Neural crest cell (in vitro differentiated cells): ENCODE results near the gene CARMIL3. TPM values are rescaled to one million over a fixed set of nuclear protein-coding genes. Genes with fewer than 3 reads are reported as not detected.
A peak's percentile ranks its signal among the peaks of the same experiment; 100 is the strongest.
"Not testable (repeated sequence)": the region's sequence is repeated elsewhere in the genome, so short reads cannot be mapped to it uniquely, and the experiment has no call there.

Experiments
- DNase-seq: peaks from one replicate; pipeline ENCODE4 v3.0.0; 2021; ENCODE audit warnings: low read depth, mixed read lengths, low spot score
- H3K27ac Mint-ChIP-seq: one replicate; pipeline ENCODE4 v1.8.0; 2021; ENCODE audit warnings: mild to moderate bottlenecking, mixed read lengths; ENCODE audit not compliant: unreplicated experiment
- H3K27me3 Mint-ChIP-seq: 2 replicates; pipeline ENCODE4 v1.8.0; 2021; ENCODE audit warnings: low read depth, mild to moderate bottlenecking, mixed read lengths
- H3K36me3 Mint-ChIP-seq: 2 replicates; pipeline ENCODE4 v1.8.0; 2021; ENCODE audit warnings: low read depth, mild to moderate bottlenecking, mixed read lengths
- H3K4me1 Mint-ChIP-seq: 2 replicates; pipeline ENCODE4 v1.8.0; 2021; ENCODE audit warnings: mixed read lengths
- H3K4me3 Mint-ChIP-seq: one replicate; pipeline ENCODE4 v1.8.0; 2021; ENCODE audit warnings: mild to moderate bottlenecking, mixed read lengths
- H3K9me3 Mint-ChIP-seq: 2 replicates; pipeline ENCODE4 v1.8.0; 2021; ENCODE audit warnings: mixed read lengths
- total RNA-seq: library from RNA; stranded (reverse); gene quantifications from 2 replicates; pipeline ENCODE4 v1.2.1, GENCODE V29; 2021
- TF ChIP-seq, protein P1 (sequence below): fragments of 200-600 bp; sonication (generic); conservative IDR thresholded peaks from 2 replicates; pipeline ENCODE4 v1.5.0; 2021; ENCODE audit warnings: antibody characterized with exemption, mild to moderate bottlenecking

The CARMIL3 gene
- total RNA-seq, 1 donor from 2014 or later, result 9.4 TPM

GRCh38 chr14:24038686-24039085 is 13.1 kb upstream of the CARMIL3 start:
- Mint-ChIP-seq H3K27ac (no peak overlapping the region), H3K4me3 (no peak overlapping the region), H3K27me3 (peaks cover 23% of the 10 kb centered on the region), H3K4me1 (peaks cover 7% of the 10 kb centered on the region), H3K9me3 (no peaks in the 10 kb centered on the region), H3K36me3 (no peaks in the 10 kb centered on the region)
- no peak for DNase-seq
- TF ChIP-seq, protein P1, sequence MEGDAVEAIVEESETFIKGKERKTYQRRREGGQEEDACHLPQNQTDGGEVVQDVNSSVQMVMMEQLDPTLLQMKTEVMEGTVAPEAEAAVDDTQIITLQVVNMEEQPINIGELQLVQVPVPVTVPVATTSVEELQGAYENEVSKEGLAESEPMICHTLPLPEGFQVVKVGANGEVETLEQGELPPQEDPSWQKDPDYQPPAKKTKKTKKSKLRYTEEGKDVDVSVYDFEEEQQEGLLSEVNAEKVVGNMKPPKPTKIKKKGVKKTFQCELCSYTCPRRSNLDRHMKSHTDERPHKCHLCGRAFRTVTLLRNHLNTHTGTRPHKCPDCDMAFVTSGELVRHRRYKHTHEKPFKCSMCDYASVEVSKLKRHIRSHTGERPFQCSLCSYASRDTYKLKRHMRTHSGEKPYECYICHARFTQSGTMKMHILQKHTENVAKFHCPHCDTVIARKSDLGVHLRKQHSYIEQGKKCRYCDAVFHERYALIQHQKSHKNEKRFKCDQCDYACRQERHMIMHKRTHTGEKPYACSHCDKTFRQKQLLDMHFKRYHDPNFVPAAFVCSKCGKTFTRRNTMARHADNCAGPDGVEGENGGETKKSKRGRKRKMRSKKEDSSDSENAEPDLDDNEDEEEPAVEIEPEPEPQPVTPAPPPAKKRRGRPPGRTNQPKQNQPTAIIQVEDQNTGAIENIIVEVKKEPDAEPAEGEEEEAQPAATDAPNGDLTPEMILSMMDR, result no peak

GRCh38 chr14:24040692-24041091 is 11.1 kb upstream of the CARMIL3 start:
- H3K27me3 Mint-ChIP-seq, result peaks cover 21% of the 10 kb centered on the region
- H3K4me1 Mint-ChIP-seq, result peaks cover 7% of the 10 kb centered on the region
- TF ChIP-seq, protein P1, result no peak
- DNase-seq, result no peak
- H3K9me3 Mint-ChIP-seq, result no peaks in the 10 kb centered on the region
- no peak overlapping the region for H3K4me3 Mint-ChIP-seq
- H3K36me3 Mint-ChIP-seq, result no peaks in the 10 kb centered on the region
- no peak overlapping the region for H3K27ac Mint-ChIP-seq

GRCh38 chr14:24042746-24043145 is 9.1 kb upstream of the CARMIL3 start:
- H3K36me3 Mint-ChIP-seq, result no peaks in the 10 kb centered on the region
- peaks cover 26% of the 10 kb centered on the region for H3K27me3 Mint-ChIP-seq
- H3K9me3 Mint-ChIP-seq, result no peaks in the 10 kb centered on the region
- TF ChIP-seq, protein P1, result no peak
- no peak for DNase-seq
- no peak overlapping the region for H3K27ac Mint-ChIP-seq
- H3K4me3 Mint-ChIP-seq, result no peak overlapping the region
- no peaks in the 10 kb centered on the region for H3K4me1 Mint-ChIP-seq

GRCh38 chr14:24049002-24049401 is 2.8 kb upstream of the CARMIL3 start:
- not testable (repeated sequence) for H3K9me3 Mint-ChIP-seq, H3K27ac Mint-ChIP-seq, DNase-seq, H3K4me3 Mint-ChIP-seq, H3K36me3 Mint-ChIP-seq
- peaks cover 31% of the 10 kb centered on the region for H3K27me3 Mint-ChIP-seq
- peaks cover 14% of the 10 kb centered on the region for H3K4me1 Mint-ChIP-seq

DNA sequence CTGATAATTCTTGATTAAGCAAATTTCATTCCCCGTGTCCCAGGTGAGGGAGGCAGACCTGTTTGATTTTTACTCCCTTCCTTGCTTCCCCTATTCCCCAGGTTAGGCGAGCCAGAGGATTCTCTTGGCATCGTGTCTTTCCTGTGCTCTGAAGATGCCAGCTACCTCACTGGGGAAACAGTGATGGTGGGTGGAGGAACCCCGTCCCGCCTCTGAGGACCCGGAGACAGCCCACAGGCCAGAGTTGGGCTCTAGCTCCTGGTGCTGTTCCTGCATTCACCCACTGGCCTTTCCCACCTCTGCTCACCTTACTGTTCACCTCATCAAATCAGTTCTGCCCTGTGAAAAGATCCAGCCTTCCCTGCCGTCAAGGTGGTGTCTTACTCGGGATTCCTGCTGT is 1.1 kb upstream of the CARMIL3 start:
- not testable (repeated sequence) for H3K27ac Mint-ChIP-seq, DNase-seq, H3K9me3 Mint-ChIP-seq, H3K36me3 Mint-ChIP-seq
- peaks cover 25% of the 10 kb centered on the region for H3K27me3 Mint-ChIP-seq
- H3K4me1 Mint-ChIP-seq, result peaks cover 14% of the 10 kb centered on the region
- H3K4me3 Mint-ChIP-seq, result peak overlapping the region; percentile 71

DNA sequence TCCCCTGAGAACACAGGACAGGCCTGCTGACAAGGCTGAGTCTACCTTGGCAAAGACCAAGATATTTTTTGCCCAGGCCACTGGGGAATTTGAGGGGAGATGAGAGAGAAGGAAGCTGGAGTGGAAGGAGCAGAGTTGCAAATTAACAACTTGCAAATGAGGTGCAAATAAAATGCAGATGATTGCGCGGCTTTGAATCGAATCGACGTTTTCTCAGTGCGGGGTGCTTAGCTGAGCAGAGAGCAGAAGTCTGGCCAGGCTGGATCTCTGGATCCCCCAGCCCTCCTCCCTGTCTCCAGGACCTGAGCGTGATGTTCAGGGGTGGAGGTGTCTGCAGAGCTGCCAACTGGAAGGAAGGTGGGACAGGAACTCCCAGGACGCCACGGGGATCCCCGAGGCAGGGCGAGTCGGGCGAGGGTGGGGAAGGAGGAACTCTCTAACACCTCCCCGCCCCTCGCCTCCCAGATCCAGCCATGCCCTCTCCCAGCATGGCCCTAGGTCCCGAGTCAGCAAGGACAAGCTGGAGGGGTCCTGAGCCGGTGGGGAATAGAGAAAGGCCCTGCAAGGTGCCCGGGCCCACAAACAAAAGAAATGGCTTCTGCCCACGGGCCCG is 527 bp upstream of the CARMIL3 start:
- Mint-ChIP-seq H3K36me3 (no peaks in the 10 kb centered on the region), H3K27me3 (peaks cover 24% of the 10 kb centered on the region), H3K27ac (no peak overlapping the region), H3K4me3 (peak overlapping the region; percentile 71), H3K4me1 (peaks cover 14% of the 10 kb centered on the region), H3K9me3 (no peaks in the 10 kb centered on the region)
- TF ChIP-seq, protein P1, result no peak
- DNase-seq, result peak; percentile 6
